Kidney epithelial cell (primary cell): ENCODE measurements around the gene DIAPH1. TPM values are rescaled to one million over a fixed set of nuclear protein-coding genes. Genes with fewer than 3 reads are reported as not detected.
A peak's percentile ranks its signal among the peaks of the same experiment; 100 is the strongest.

Experiments
- DNase-seq: peaks from one replicate; pipeline ENCODE4 v3.0.0-alpha.2; 2010; ENCODE audit warnings: low read depth
- H3K27me3 ChIP-seq: 2 replicates; pipeline ENCODE4 v1.6.0; 2011; ENCODE audit warnings: low read length; ENCODE audit not compliant: control insufficient read depth, insufficient read depth
- H3K36me3 ChIP-seq: 2 replicates; pipeline ENCODE4 v1.5.1; 2011; ENCODE audit warnings: low read length; ENCODE audit not compliant: control insufficient read depth, insufficient read depth
- H3K4me3 ChIP-seq: 2 replicates; pipeline ENCODE4 v1.5.1; 2011; ENCODE audit warnings: low read depth, mild to moderate bottlenecking, control low read depth, low read length
- CTCF ChIP-seq: IDR thresholded peaks from 2 replicates; pipeline ENCODE4 v1.5.1; 2011; ENCODE audit warnings: mild to moderate bottlenecking, moderate library complexity, low read length, control low read depth, inconsistent platforms; ENCODE audit not compliant: insufficient read depth, poor library complexity, severe bottlenecking
- total RNA-seq: library from RNA; depleted of rRNA; stranded (reverse); fragments of >200 nt; gene quantifications from 2 replicates; pipeline ENCODE4 v1.2.3, GENCODE V29; 2015

Gene DIAPH1
- total RNA-seq, 1 donor from 2014 or later = 103 TPM

DNA sequence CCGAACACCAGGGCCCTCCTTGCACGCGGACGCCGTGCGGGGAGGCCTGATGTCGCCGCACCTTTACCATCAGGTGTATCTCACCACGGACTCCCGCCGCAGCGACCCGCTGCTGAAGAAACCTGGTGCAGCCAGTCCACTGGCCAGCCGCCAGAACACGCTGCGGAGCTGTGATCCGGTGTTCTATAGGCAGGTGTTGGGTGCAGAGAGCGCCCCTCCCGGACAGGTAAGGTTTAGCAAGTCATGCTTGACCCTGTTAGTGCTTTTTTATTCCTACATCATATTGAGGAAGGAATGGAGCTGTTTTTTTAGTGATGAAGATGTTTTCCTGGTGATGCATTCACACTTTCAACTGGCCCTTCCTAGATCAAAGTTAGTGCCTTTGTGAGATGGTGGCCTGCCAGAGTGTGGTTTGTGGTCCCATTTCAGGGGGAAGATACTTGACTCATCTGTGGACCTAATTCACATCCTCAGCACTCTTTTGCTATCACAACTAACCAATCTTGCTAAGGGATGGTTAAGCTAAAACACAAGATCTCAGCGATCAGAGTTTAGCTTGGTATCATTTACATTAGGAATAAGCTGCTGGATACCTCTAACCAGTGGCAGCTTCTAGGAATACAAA lies 140.4 kb downstream of the DIAPH1 start:
- DNase-seq = no peak
- Histone ChIP-seq H3K27me3 (peaks cover 9% of the 10 kb centered on the region), H3K4me3 (peak overlapping the region; percentile 17), H3K36me3 (no peaks in the 10 kb centered on the region)
- TF ChIP-seq CTCF = peak; percentile 46

GRCh38 chr5:141477815-141478214 lies 141.0 kb downstream of the DIAPH1 start:
- Histone ChIP-seq H3K4me3 (peak overlapping the region; percentile 17), H3K36me3 (no peaks in the 10 kb centered on the region), H3K27me3 (peaks cover 9% of the 10 kb centered on the region)
- no peak for TF ChIP-seq CTCF
- no peak for DNase-seq

DNA sequence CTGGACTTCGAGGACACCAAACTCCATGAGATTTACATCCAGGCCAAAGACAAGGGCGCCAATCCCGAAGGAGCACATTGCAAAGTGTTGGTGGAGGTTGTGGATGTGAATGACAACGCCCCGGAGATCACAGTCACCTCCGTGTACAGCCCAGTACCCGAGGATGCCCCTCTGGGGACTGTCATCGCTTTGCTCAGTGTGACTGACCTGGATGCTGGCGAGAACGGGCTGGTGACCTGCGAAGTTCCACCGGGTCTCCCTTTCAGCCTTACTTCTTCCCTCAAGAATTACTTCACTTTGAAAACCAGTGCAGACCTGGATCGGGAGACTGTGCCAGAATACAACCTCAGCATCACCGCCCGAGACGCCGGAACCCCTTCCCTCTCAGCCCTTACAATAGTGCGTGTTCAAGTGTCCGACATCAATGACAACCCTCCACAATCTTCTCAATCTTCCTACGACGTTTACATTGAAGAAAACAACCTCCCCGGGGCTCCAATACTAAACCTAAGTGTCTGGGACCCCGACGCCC lies 141.7 kb downstream of the DIAPH1 start:
- no peak for TF ChIP-seq CTCF
- peaks cover 9% of the 10 kb centered on the region for H3K27me3 ChIP-seq
- no peaks in the 10 kb centered on the region for H3K36me3 ChIP-seq
- DNase-seq = no peak
- H3K4me3 ChIP-seq = peak overlapping the region; percentile 50

GRCh38 chr5:141476132-141476911 lies 142.5 kb downstream of the DIAPH1 start:
- H3K4me3 ChIP-seq = peak overlapping the region; percentile 50
- H3K27me3 ChIP-seq = peaks cover 9% of the 10 kb centered on the region

DNA sequence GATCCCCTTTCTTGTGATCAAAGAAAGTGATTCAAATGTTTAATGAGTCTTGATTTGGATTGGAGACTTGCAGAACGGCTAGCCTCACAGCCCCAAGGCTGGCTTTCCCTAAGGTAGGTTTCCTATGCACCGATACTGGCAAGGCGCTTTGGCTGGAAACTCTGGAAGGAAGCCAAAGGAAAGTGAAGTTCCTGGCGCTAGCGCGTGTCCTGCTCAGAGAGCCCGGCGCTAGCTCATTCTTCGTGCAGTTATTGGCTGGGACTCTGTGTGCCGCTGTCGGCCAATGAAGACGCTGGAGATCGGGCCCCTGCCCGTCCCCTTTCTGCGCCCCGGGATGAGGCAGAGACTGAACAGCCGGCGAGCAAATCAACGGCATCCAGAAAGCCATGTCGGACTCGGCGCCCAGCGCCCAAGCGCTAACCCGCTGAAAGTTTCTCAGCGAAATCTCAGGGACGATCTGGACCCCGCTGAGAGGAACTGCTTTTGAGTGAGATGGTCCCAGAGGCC lies 143.1 kb downstream of the DIAPH1 start, which contains the start of gene PCDHGC3:
Gene PCDHGC3, plus strand, starts transcription at position 342 of the 507 bp plus-strand sequence. Its CDS starts 151 bp downstream, at position 493.
- H3K36me3 ChIP-seq = no peaks in the 10 kb centered on the region
- H3K4me3 ChIP-seq = peak within 1 kb of the TSS; percentile 50
- DNase-seq = peak; percentile 78
- TF ChIP-seq CTCF = peak; percentile 32
- peaks cover 9% of the 10 kb centered on the region for H3K27me3 ChIP-seq

More at GRCh38 chr5:141476132-141476911, 142.5 kb downstream of the DIAPH1 start:
- no peaks in the 10 kb centered on the region for H3K36me3 ChIP-seq
- TF ChIP-seq CTCF = no peak
- DNase-seq = no peak
